Neural progenitor cell (in vitro differentiated cells): Measurements from ENCODE around the gene DPYD.

Source experiments
- CTCF ChIP-seq: fragments of 200-600 bp; sonication (generic); IDR thresholded peaks from 2 replicates; pipeline ENCODE4 v1.5.1; 2017; ENCODE audit warnings: antibody characterized with exemption, mild to moderate bottlenecking
- EZH2 ChIP-seq: fragments of 200-600 bp; sonication (generic); IDR thresholded peaks from 2 replicates; pipeline ENCODE4 v1.6.1; 2017; ENCODE audit warnings: antibody characterized with exemption, mild to moderate bottlenecking, moderate library complexity

- TF ChIP-seq CTCF (no peak), EZH2 (no peak)
Measured at GRCh38 chr1:97063532-97063931, 857.3 kb downstream of the DPYD start.
